Measurements from ENCODE around the gene KRT10.
"Not testable (repeated sequence)": the region's sequence is repeated elsewhere in the genome, so short reads cannot be mapped to it uniquely, and the experiment has no call there.

The KRT10 gene

GRCh38 chr17:40817103-40817682 lies 5.2 kb downstream of the KRT10 start:
- no peak overlapping the region for H3K4me3 ChIP-seq (ENCODE audit: low read depth, low read length)
- no peak for TF ChIP-seq CTCF (IDR thresholded peaks at IDR 0.05; ENCODE audit: low read depth, low read length, missing control alignments)
- DNase-seq (ENCODE audit: low read depth): no peak

- no peak for TF ChIP-seq CTCF (IDR thresholded peaks at IDR 0.05; ENCODE audit: low read depth, low read length, missing control alignments)
Measured at GRCh38 chr17:40816569-40816968, 5.8 kb downstream of the KRT10 start.

GRCh38 chr17:40815381-40815780 lies 7.0 kb downstream of the KRT10 start:
- DNase-seq (ENCODE audit: low read depth): no peak
- no peak for TF ChIP-seq CTCF (IDR thresholded peaks at IDR 0.05; ENCODE audit: low read depth, low read length, missing control alignments)
- no peak overlapping the region for H3K4me3 ChIP-seq (ENCODE audit: low read depth, low read length)

More at GRCh38 chr17:40816569-40816968, 5.8 kb downstream of the KRT10 start:
- H3K4me3 ChIP-seq (ENCODE audit: low read depth, low read length): no peak overlapping the region
- no peak for DNase-seq (ENCODE audit: low read depth)

GRCh38 chr17:40814657-40815056 lies 7.8 kb downstream of the KRT10 start:
- DNase-seq (ENCODE audit: low read depth); H3K4me3 ChIP-seq (ENCODE audit: low read depth, low read length): not testable (repeated sequence)

GRCh38 chr17:40813804-40814203 lies 8.6 kb downstream of the KRT10 start:
- H3K4me3 ChIP-seq (ENCODE audit: low read depth, low read length): no peak overlapping the region
- no peak for TF ChIP-seq CTCF (IDR thresholded peaks at IDR 0.05; ENCODE audit: low read depth, low read length, missing control alignments)
- DNase-seq (ENCODE audit: low read depth): no peak

GRCh38 chr17:40812639-40813038 lies 9.8 kb downstream of the KRT10 start:
- no peak for TF ChIP-seq CTCF (IDR thresholded peaks at IDR 0.05; ENCODE audit: low read depth, low read length, missing control alignments)
- no peak overlapping the region for H3K4me3 ChIP-seq (ENCODE audit: low read depth, low read length)
- DNase-seq (ENCODE audit: low read depth): no peak

- no peak for DNase-seq (ENCODE audit: low read depth)
- H3K4me3 ChIP-seq (ENCODE audit: low read depth, low read length): no peak overlapping the region
- TF ChIP-seq CTCF (IDR thresholded peaks at IDR 0.05; ENCODE audit: low read depth, low read length, missing control alignments): no peak
Measured at GRCh38 chr17:40810494-40810893, 11.9 kb downstream of the KRT10 start.

Data from GM12864 (cell line).